ENCODE data around the gene PAAF1.

PAAF1 gene

DNA sequence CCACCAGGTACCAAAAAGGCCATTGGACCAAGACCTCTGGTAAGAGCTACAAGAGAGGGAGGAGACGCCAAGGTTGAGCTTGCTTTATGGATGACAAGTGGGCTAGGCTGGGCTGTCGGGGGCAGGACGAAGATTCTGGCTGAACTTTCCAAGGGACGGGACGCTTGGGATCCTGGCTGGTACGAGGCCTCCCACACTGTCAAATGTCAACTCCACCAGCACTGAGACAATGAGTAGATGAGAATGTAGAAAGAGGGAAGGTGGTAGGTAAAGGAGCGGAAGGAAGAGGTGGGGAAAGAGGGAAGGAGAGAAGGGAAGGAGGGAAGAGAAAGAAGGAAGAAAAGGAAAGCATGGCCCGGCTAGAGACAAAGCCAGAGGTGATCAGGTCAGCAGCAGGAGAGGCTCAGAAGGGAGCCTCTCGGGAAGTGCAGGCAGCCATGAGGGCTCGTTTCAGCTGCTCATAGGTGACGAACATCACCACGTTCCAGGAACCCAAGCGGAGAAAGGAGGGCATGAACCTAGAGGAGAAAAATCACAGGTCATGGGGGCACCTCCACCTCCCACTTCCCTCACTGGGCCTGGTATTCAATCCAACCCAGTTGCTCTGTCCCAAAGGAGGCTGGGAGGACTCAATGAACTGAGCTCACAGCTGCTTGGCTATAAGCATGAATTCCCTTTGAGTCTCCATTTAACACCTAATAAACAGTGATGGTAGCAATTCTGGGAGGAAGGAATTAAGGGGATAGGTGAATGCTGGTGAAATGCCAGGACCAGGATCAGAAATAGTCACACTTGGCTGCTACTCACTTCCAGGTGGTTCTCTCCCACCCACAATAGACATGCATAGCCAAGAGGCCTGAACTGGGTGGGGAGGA lies 98.0 kb downstream of the PAAF1 start:
- no peak for DNase-seq

DNA sequence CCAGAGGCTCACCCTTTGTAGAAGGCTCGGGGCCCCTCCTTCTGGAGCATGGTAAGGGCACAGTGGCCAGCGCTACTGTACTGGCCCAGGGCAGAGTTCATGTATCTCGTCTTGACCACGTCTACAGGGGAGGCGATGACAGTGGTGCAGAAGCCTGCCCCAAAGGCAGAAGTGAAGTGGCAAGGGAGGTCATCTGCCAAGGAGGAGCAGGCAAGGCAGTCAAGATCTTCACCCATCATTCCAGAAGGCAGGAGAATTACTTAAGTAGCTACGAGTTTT lies 98.6 kb downstream of the PAAF1 start:
- DNase-seq, result no peak

GRCh38 chr11:73976451-73977151 lies 99.8 kb downstream of the PAAF1 start:
- DNase-seq, result no peak

GRCh38 chr11:73977856-73978519 lies 101.2 kb downstream of the PAAF1 start:
- DNase-seq, result no peak

- no peak for DNase-seq
Observed at GRCh38 chr11:73978576-73979086, 101.8 kb downstream of the PAAF1 start.

- DNase-seq, result peak; percentile 52 to 78
Observed at GRCh38 chr11:73980001-73980961, 103.5 kb downstream of the PAAF1 start.
